GM12878 (cell line): ENCODE data around the gene CHST8. TPM values are rescaled to one million over a fixed set of nuclear protein-coding genes. Genes with fewer than 3 reads are reported as not detected.

Experiments used
- BACH1 ChIP-seq: fragments of 450-650 bp; IDR thresholded peaks from 2 replicates; pipeline ENCODE4 v1.6.1; 2017; ENCODE audit warnings: mild to moderate bottlenecking, borderline replicate concordance
- ETV6 ChIP-seq, 2 experiments: fragments of 450-650 bp in 1 of 2; IDR thresholded peaks in 1 of 2; conservative IDR thresholded peaks in 1 of 2; 2 replicates each; pipeline ENCODE4 v1.6.1; 2014; ENCODE audit warnings: antibody characterized with exemption in 1 of 2, borderline replicate concordance in 1 of 2, low read depth in 1 of 2, mild to moderate bottlenecking in 1 of 2, moderate library complexity in 1 of 2
- FOS ChIP-seq: IDR thresholded peaks from 3 replicates; pipeline ENCODE4 v1.6.1; 2011; ENCODE audit warnings: borderline replicate concordance; ENCODE audit not compliant: insufficient read length; ENCODE audit errors: extremely low read depth
- GABPA ChIP-seq: IDR thresholded peaks from 2 replicates; pipeline ENCODE4 v1.6.1; 2014; ENCODE audit warnings: antibody characterized with exemption, low read depth, mild to moderate bottlenecking, inconsistent platforms
- HDAC2 ChIP-seq: fragments of 200-600 bp; sonication (generic); IDR thresholded peaks from 2 replicates; pipeline ENCODE4 v1.6.1; 2017
- MTA3 ChIP-seq: IDR thresholded peaks from 2 replicates; pipeline ENCODE4 v1.6.1; 2012; ENCODE audit warnings: low read length, inconsistent platforms, borderline replicate concordance
- NR2C2 ChIP-seq: IDR thresholded peaks from 2 replicates; pipeline ENCODE4 v1.6.1; 2011; ENCODE audit warnings: borderline replicate concordance, low read depth; ENCODE audit not compliant: control insufficient read depth, insufficient read length
- SIN3A ChIP-seq: IDR thresholded peaks from 2 replicates; pipeline ENCODE4 v1.6.1; 2012; ENCODE audit warnings: low read depth, low read length, improper control_type of control experiment
- SPI1 ChIP-seq: IDR thresholded peaks from 2 replicates; pipeline ENCODE4 v1.6.1; 2011; ENCODE audit warnings: low read depth, mild to moderate bottlenecking, low read length, moderate library complexity, borderline replicate concordance; ENCODE audit not compliant: insufficient read depth
- TARDBP ChIP-seq: IDR thresholded peaks from 2 replicates; pipeline ENCODE4 v1.6.1; 2016; ENCODE audit warnings: borderline replicate concordance
- ZBED1 ChIP-seq: IDR thresholded peaks from 2 replicates; pipeline ENCODE4 v1.6.1; 2016; ENCODE audit warnings: borderline replicate concordance
- polyA plus RNA-seq, 11 experiments: library from polyadenylated mRNA; depleted of rRNA in 4 of 11; unstranded in 6 of 11; stranded (reverse) in 5 of 11; fragments of >200 nt; fragmentation: Nextera tagmentation in 4 of 11; fragmentation: Illumina TruSeq in 1 of 11; extraction: Ambion mirVana in 4 of 11; extraction: Trizol in 1 of 11; gene quantifications; 1 replicate in 1 of 11; 2 replicates in 10 of 11; pipeline versions ENCODE4 v1.2.1 to v1.2.3, GENCODE V29; 2011 to 2016; ENCODE audit warnings: inconsistent platforms in 2 of 11, missing spikeins in 2 of 11, low read depth in 1 of 11
- total RNA-seq, 4 experiments: library from RNA; depleted of rRNA in 3 of 4; stranded (reverse); fragments of >200 nt in 3 of 4; fragmentation: Illumina TruSeq in 1 of 4; extraction: Trizol in 1 of 4; gene quantifications; 2 replicates each; pipeline versions ENCODE4 v1.2.1 to v1.2.3, GENCODE V29; 2013 to 2021
- TF ChIP-seq, protein P1 (sequence below): fragments of 450-650 bp; IDR thresholded peaks from 2 replicates; pipeline ENCODE4 v1.6.1; 2016; ENCODE audit warnings: mild to moderate bottlenecking, moderate library complexity, borderline replicate concordance

CHST8 gene
- total and polyA plus RNA-seq, 10 of the 15 experiments (the other 5 are each of a cell fraction or from before 2014, with no cell fraction given), result 0.06 TPM; not detected in 9

DNA sequence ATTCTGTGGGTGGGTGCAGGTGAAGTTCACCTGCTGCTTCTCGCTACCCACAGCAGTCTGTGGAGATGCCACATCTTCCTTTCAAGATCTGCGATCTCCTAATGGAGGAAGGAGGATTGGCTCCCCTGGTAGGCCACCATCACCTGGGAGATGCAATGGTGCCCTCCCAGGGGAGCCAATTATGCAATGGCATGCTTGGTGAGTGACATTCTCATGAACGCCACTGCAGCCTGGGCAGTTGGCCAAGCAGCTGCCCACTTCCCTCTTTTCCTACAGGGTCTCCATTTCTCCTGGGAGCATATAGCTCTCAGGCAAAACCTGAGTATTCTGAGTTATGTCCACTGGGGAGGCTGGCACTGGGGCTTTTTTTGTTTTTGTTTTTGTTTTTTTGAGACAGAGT lies 91.4 kb downstream of the CHST8 start (continued):
- TF ChIP-seq, protein P1, sequence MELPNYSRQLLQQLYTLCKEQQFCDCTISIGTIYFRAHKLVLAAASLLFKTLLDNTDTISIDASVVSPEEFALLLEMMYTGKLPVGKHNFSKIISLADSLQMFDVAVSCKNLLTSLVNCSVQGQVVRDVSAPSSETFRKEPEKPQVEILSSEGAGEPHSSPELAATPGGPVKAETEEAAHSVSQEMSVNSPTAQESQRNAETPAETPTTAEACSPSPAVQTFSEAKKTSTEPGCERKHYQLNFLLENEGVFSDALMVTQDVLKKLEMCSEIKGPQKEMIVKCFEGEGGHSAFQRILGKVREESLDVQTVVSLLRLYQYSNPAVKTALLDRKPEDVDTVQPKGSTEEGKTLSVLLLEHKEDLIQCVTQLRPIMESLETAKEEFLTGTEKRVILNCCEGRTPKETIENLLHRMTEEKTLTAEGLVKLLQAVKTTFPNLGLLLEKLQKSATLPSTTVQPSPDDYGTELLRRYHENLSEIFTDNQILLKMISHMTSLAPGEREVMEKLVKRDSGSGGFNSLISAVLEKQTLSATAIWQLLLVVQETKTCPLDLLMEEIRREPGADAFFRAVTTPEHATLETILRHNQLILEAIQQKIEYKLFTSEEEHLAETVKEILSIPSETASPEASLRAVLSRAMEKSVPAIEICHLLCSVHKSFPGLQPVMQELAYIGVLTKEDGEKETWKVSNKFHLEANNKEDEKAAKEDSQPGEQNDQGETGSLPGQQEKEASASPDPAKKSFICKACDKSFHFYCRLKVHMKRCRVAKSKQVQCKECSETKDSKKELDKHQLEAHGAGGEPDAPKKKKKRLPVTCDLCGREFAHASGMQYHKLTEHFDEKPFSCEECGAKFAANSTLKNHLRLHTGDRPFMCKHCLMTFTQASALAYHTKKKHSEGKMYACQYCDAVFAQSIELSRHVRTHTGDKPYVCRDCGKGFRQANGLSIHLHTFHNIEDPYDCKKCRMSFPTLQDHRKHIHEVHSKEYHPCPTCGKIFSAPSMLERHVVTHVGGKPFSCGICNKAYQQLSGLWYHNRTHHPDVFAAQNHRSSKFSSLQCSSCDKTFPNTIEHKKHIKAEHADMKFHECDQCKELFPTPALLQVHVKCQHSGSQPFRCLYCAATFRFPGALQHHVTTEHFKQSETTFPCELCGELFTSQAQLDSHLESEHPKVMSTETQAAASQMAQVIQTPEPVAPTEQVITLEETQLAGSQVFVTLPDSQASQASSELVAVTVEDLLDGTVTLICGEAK, result no peak
- TF ChIP-seq BACH1 (no peak), HDAC2 (no peak), ZBED1 (no peak), SIN3A (no peak), TARDBP (no peak), FOS (no peak), NR2C2 (no peak), ETV6 (conservative IDR thresholded peaks at IDR 0.05 in 1 of 2, IDR thresholded peaks at IDR 0.05 in 1 of 2; ENCODE audit: borderline replicate concordance in 1 of 2, low read depth in 1 of 2) (no peak), GABPA (no peak), MTA3 (no peak), SPI1 (no peak)
